IMR-90 (cell line): ENCODE data around the gene TAOK1. TPM values are rescaled to one million over a fixed set of nuclear protein-coding genes. Genes with fewer than 3 reads are reported as not detected.

ENCODE experiments used
- ATAC-seq: fragments of 200-7000 bp; cut with Tn5 transposase; 2 replicates; pipeline ENCODE4 v1.9.1; 2020; ENCODE audit warnings: low read depth, mild to moderate bottlenecking, moderate library complexity
- BruUV-seq: library from RNA; stranded (reverse); fragments of 400-500 nt; replicated peaks from 2 replicates; lab custom pipeline; 2021; lab: Mats Ljungman, UMichigan
- CTCF ChIA-PET: fragments of 300-600 bp; formaldehyde crosslinking; extraction: SDS; loops from one replicate; lab custom pipeline; 2021; ENCODE audit warnings: antibody characterized with exemption; lab: Yijun Ruan, JAX
- POLR2A ChIA-PET: fragments of 300-600 bp; sonication (Branson Sonifier 250); formaldehyde crosslinking; loops from one replicate; lab custom pipeline; 2022; ENCODE audit warnings: antibody characterized with exemption; ENCODE audit not compliant: unreplicated experiment; lab: Charles Lee
- DNase-seq: peaks from one replicate; pipeline ENCODE4 v3.0.0; 2013
- H2AFZ ChIP-seq: replicated peaks from 2 replicates; pipeline ENCODE3; 2013; ENCODE audit warnings: low read length, mild to moderate bottlenecking; ENCODE audit not compliant: poor library complexity
- H2AK5ac ChIP-seq: 2 replicates; pipeline ENCODE4 v1.6.1; 2013; ENCODE audit warnings: low read depth, low read length, inconsistent platforms
- H2AK9ac ChIP-seq: replicated peaks from 2 replicates; pipeline ENCODE3; 2013; ENCODE audit warnings: mild to moderate bottlenecking, low read depth, low read length, moderate library complexity; ENCODE audit not compliant: poor library complexity
- H2BK120ac ChIP-seq: 2 replicates; pipeline ENCODE4 v1.6.1; 2013; ENCODE audit warnings: low read depth, low read length, inconsistent platforms
- H2BK15ac ChIP-seq: 3 replicates; pipeline ENCODE4 v1.6.1; 2013; ENCODE audit warnings: low read depth, low read length, inconsistent platforms
- H2BK20ac ChIP-seq: 2 replicates; pipeline ENCODE4 v1.6.1; 2013; ENCODE audit warnings: low read depth, mild to moderate bottlenecking, inconsistent platforms, low read length, moderate library complexity
- H2BK5ac ChIP-seq: 2 replicates; pipeline ENCODE4 v1.6.1; 2013; ENCODE audit warnings: mild to moderate bottlenecking, low read depth, low read length, inconsistent platforms; ENCODE audit not compliant: poor library complexity, severe bottlenecking
- H3K14ac ChIP-seq: replicated peaks from 2 replicates; pipeline ENCODE4 v1.6.1; 2013; ENCODE audit warnings: low read depth, low read length, inconsistent platforms
- H3K18ac ChIP-seq: 2 replicates; pipeline ENCODE4 v1.6.1; 2013; ENCODE audit warnings: low read depth, low read length, control low read depth
- H3K23ac ChIP-seq: 2 replicates; pipeline ENCODE4 v1.6.1; 2013; ENCODE audit warnings: low read depth, low read length, inconsistent platforms
- H3K27ac ChIP-seq: 2 replicates; pipeline ENCODE4 v1.5.1; 2013; ENCODE audit warnings: mild to moderate bottlenecking, control low read depth, low read length; ENCODE audit not compliant: insufficient read depth
- H3K27me3 ChIP-seq: 2 replicates; pipeline ENCODE4 v1.6.1; 2013; ENCODE audit warnings: low read length; ENCODE audit not compliant: control insufficient read depth, insufficient read depth
- H3K36me3 ChIP-seq: 2 replicates; pipeline ENCODE4 v1.6.1; 2013; ENCODE audit warnings: low read length, mixed read lengths; ENCODE audit not compliant: control insufficient read depth, insufficient read depth
- H3K4ac ChIP-seq: 2 replicates; pipeline ENCODE4 v1.6.1; 2013; ENCODE audit warnings: low read depth, low read length, inconsistent platforms
- H3K4me1 ChIP-seq: 2 replicates; pipeline ENCODE4 v1.6.1; 2013; ENCODE audit warnings: low read length, mixed read lengths; ENCODE audit not compliant: control insufficient read depth, insufficient read depth
- H3K4me2 ChIP-seq: 2 replicates; pipeline ENCODE4 v1.6.1; 2013; ENCODE audit warnings: low read depth, mild to moderate bottlenecking, control low read depth, low read length, moderate library complexity
- H3K4me3 ChIP-seq: 2 replicates; pipeline ENCODE4 v1.5.1; 2013; ENCODE audit warnings: low read depth, mild to moderate bottlenecking, control low read depth, low read length, moderate library complexity; ENCODE audit not compliant: insufficient read depth
- H3K56ac ChIP-seq: 2 replicates; pipeline ENCODE4 v1.6.1; 2013; ENCODE audit warnings: low read length, inconsistent platforms; ENCODE audit not compliant: insufficient read depth; ENCODE audit errors: extremely low read depth
- H3K79me1 ChIP-seq, 2 experiments: 2 replicates each; pipeline ENCODE4 v1.6.1; 2013; ENCODE audit warnings: low read length in 2 of 2, inconsistent platforms in 1 of 2, low read depth in 1 of 2
- H3K9ac ChIP-seq: 2 replicates; pipeline ENCODE4 v1.6.1; 2013; ENCODE audit warnings: low read depth, low read length, control low read depth
- H3K9me1 ChIP-seq: 2 replicates; pipeline ENCODE4 v1.6.1; 2013; ENCODE audit warnings: low read length, inconsistent platforms; ENCODE audit not compliant: insufficient read depth
- H3K9me3 ChIP-seq: 2 replicates; pipeline ENCODE4 v1.6.1; 2013; ENCODE audit warnings: low read length; ENCODE audit not compliant: control insufficient read depth, insufficient read depth
- H4K20me1 ChIP-seq: 2 replicates; pipeline ENCODE4 v1.6.1; 2013; ENCODE audit warnings: low read length, inconsistent platforms; ENCODE audit not compliant: insufficient read depth
- H4K5ac ChIP-seq: 2 replicates; pipeline ENCODE4 v1.6.1; 2013; ENCODE audit warnings: mild to moderate bottlenecking, low read depth, low read length, control low read depth
- H4K8ac ChIP-seq, 2 experiments: 2 replicates each; pipeline ENCODE4 v1.6.1; 2013; ENCODE audit warnings: low read depth in 2 of 2, low read length in 2 of 2, control low read depth in 1 of 2, inconsistent platforms in 1 of 2
- H4K91ac ChIP-seq: 2 replicates; pipeline ENCODE4 v1.6.1; 2013; ENCODE audit warnings: low read depth, low read length, inconsistent platforms; ENCODE audit not compliant: insufficient read depth
- CEBPB ChIP-seq: IDR thresholded peaks from 2 replicates; pipeline ENCODE4 v1.6.1; 2012; ENCODE audit warnings: low read depth, low read length, improper control_type of control experiment
- CHD1 ChIP-seq: IDR thresholded peaks from 2 replicates; pipeline ENCODE4 v1.6.1; 2012; ENCODE audit warnings: low read depth, low read length, improper control_type of control experiment
- FOS ChIP-seq: fragments of 150-350 bp; IDR thresholded peaks from 2 replicates; pipeline ENCODE4 v1.6.1; 2016; ENCODE audit warnings: low read depth, low read length
- MAZ ChIP-seq: IDR thresholded peaks from 2 replicates; pipeline ENCODE4 v1.6.1; 2012; ENCODE audit warnings: low read depth, mild to moderate bottlenecking, low read length, improper control_type of control experiment, moderate library complexity, borderline replicate concordance
- NFE2L2 ChIP-seq: fragments of 150-350 bp; IDR thresholded peaks from 2 replicates; pipeline ENCODE4 v1.6.1; 2016; ENCODE audit warnings: low read depth, mild to moderate bottlenecking, low read length
- POLR2A ChIP-seq: IDR thresholded peaks from 2 replicates; pipeline ENCODE4 v1.6.1; 2012; ENCODE audit warnings: mild to moderate bottlenecking, low read depth, low read length
- RAD21 ChIP-seq: IDR thresholded peaks from 2 replicates; pipeline ENCODE4 v1.6.1; 2012; ENCODE audit warnings: low read length, improper control_type of control experiment
- RCOR1 ChIP-seq: IDR thresholded peaks from 2 replicates; pipeline ENCODE4 v1.6.1; 2012; ENCODE audit warnings: mild to moderate bottlenecking, low read length, improper control_type of control experiment; ENCODE audit not compliant: insufficient replicate concordance
- RFX5 ChIP-seq: IDR thresholded peaks from 2 replicates; pipeline ENCODE4 v1.8.0; 2012; ENCODE audit warnings: low read depth, mild to moderate bottlenecking, low read length, moderate library complexity
- SMC3 ChIP-seq: fragments of 150-350 bp; IDR thresholded peaks from 2 replicates; pipeline ENCODE4 v1.6.1; 2016; ENCODE audit warnings: low read depth, mild to moderate bottlenecking, antibody characterized with exemption, low read length, moderate library complexity
- USF2 ChIP-seq: fragments of 150-350 bp; IDR thresholded peaks from 2 replicates; pipeline ENCODE4 v1.6.1; 2017; ENCODE audit warnings: mild to moderate bottlenecking, antibody characterized with exemption, low read length, low read depth
- WGBS, 2 experiments: methylation state at CpG; one replicate each; pipeline versions ENCODE4 v1.1.5 to v1.1.7; 2013; ENCODE audit warnings: missing lambda C conversion rate in 2 of 2; ENCODE audit not compliant: insufficient read length in 1 of 2; ENCODE audit errors: extremely low coverage in 2 of 2; 5-methylcytosine and 5-hydroxymethylcytosine counted together
- dilution Hi-C: fragments of 300-500 bp; cut with HindIII; formaldehyde crosslinking; loops from one replicate; pipeline ENCODE4 v1.14.3; 2018; ENCODE audit warnings: low sequenced_read_pairs; ENCODE audit not compliant: unreplicated experiment
- in situ Hi-C: fragments of 300-500 bp; cut with MboI; formaldehyde crosslinking; loops from 3 replicates; pipeline ENCODE4 v1.14.3; 2019; ENCODE audit warnings: low sequenced_read_pairs, inconsistent platforms, mixed read lengths
- intact Hi-C: fragments of 100-400 bp; cut with micrococcal nuclease; formaldehyde crosslinking; loops from 2 replicates; pipeline ENCODE4 v1.10.0; 2022
- polyA plus RNA-seq, 3 experiments: library from polyadenylated mRNA; depleted of rRNA; stranded (reverse); fragments of >200 nt; gene quantifications; 2 replicates each; pipeline ENCODE4 v1.2.3, GENCODE V29; 2012; ENCODE audit warnings: low replicate concordance in 1 of 3
- total RNA-seq: library from RNA; depleted of rRNA; stranded (reverse); fragments of >200 nt; gene quantifications from 2 replicates; pipeline ENCODE4 v1.2.3, GENCODE V29; 2012
- TF ChIP-seq, protein P1 (sequence below): fragments of 150-350 bp; IDR thresholded peaks from 2 replicates; pipeline ENCODE4 v1.6.1; 2016; ENCODE audit warnings: low read depth, mild to moderate bottlenecking, low read length, moderate library complexity, borderline replicate concordance
- TF ChIP-seq, protein P2 (sequence below): conservative IDR thresholded peaks from 2 replicates; pipeline ENCODE4 v1.5.1; 2012; ENCODE audit warnings: mild to moderate bottlenecking, low read depth, low read length, improper control_type of control experiment

Gene TAOK1
- total and polyA plus RNA-seq, 2 of the 4 experiments (the other 2 are of a cell fraction) = 9.8 to 91.8 TPM

- no peak overlapping the region for H3K27ac ChIP-seq
- no peak for TF ChIP-seq RAD21
- no peak for TF ChIP-seq FOS
- no peak for TF ChIP-seq USF2
- TF ChIP-seq SMC3 = no peak
- TF ChIP-seq RCOR1 = no peak
- no peak for TF ChIP-seq CEBPB
- no peak for TF ChIP-seq POLR2A
- no peak for TF ChIP-seq CHD1
- TF ChIP-seq RFX5 = no peak
- no peak for TF ChIP-seq MAZ
- TF ChIP-seq, protein P1, sequence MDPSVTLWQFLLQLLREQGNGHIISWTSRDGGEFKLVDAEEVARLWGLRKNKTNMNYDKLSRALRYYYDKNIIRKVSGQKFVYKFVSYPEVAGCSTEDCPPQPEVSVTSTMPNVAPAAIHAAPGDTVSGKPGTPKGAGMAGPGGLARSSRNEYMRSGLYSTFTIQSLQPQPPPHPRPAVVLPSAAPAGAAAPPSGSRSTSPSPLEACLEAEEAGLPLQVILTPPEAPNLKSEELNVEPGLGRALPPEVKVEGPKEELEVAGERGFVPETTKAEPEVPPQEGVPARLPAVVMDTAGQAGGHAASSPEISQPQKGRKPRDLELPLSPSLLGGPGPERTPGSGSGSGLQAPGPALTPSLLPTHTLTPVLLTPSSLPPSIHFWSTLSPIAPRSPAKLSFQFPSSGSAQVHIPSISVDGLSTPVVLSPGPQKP = no peak
- TF ChIP-seq, protein P2, sequence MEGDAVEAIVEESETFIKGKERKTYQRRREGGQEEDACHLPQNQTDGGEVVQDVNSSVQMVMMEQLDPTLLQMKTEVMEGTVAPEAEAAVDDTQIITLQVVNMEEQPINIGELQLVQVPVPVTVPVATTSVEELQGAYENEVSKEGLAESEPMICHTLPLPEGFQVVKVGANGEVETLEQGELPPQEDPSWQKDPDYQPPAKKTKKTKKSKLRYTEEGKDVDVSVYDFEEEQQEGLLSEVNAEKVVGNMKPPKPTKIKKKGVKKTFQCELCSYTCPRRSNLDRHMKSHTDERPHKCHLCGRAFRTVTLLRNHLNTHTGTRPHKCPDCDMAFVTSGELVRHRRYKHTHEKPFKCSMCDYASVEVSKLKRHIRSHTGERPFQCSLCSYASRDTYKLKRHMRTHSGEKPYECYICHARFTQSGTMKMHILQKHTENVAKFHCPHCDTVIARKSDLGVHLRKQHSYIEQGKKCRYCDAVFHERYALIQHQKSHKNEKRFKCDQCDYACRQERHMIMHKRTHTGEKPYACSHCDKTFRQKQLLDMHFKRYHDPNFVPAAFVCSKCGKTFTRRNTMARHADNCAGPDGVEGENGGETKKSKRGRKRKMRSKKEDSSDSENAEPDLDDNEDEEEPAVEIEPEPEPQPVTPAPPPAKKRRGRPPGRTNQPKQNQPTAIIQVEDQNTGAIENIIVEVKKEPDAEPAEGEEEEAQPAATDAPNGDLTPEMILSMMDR = no peak
- TF ChIP-seq NFE2L2 = no peak
- H3K9me1 ChIP-seq = 0 out of 2 replicates have a peak, but pooled peaks cover 5% of the 10 kb centered on the region
- no peak overlapping the region for H2AK5ac ChIP-seq
- H3K79me1 ChIP-seq = peaks cover 15 to 33% of the 10 kb centered on the region in 2 experiments; a peak in 3 of 4 replicates
- H3K4ac ChIP-seq = no peak overlapping the region
- H2BK15ac ChIP-seq = no peak overlapping the region
- no peak overlapping the region for H3K4me2 ChIP-seq
- ChIA-PET POLR2A (no interaction called here), CTCF (interaction anchor here (0.6 kb wide), 1 partner anchor 25 kb away, joined by 4 read pairs; no protein-coding TSS in a partner anchor)
- H2BK5ac ChIP-seq = no peak overlapping the region
- H3K23ac ChIP-seq = no peak overlapping the region
- no peak overlapping the region for H2BK120ac ChIP-seq
- ATAC-seq (peak; percentile 59), DNase-seq (no peak)
- H3K9ac ChIP-seq = no peak overlapping the region
- H2AFZ ChIP-seq = no peak overlapping the region
- H2BK20ac ChIP-seq = no peak overlapping the region
- H4K20me1 ChIP-seq = no peaks in the 10 kb centered on the region; the same call in 1 of the 2 replicates
- no peak overlapping the region for H3K4me3 ChIP-seq
- no peaks in the 10 kb centered on the region for H3K27me3 ChIP-seq
- no peak overlapping the region for H2AK9ac ChIP-seq
- H3K56ac ChIP-seq = no peak overlapping the region
- H3K36me3 ChIP-seq = peaks cover 24% of the 10 kb centered on the region
- WGBS, 2 experiments = no CpG with 5 or more reads among the region's 1 CpG
- no peak overlapping the region for H3K18ac ChIP-seq
- intact Hi-C loops = loop anchor here (1.0 kb wide), 1 partner anchor 8 kb away; no protein-coding TSS in a partner anchor
- H4K91ac ChIP-seq = no peak overlapping the region
- H3K4me1 ChIP-seq = no peaks in the 10 kb centered on the region
- no peak overlapping the region for H4K5ac ChIP-seq
- in situ Hi-C loops = no loop called here
- H3K9me3 ChIP-seq = no peaks in the 10 kb centered on the region
- no TSS peak for BruUV-seq
- no peak overlapping the region for H4K8ac ChIP-seq
- no peak overlapping the region for H3K14ac ChIP-seq
- dilution Hi-C loops = no loop called here
Observed at GRCh38 chr17:29483503-29483902, 93.3 kb downstream of the TAOK1 start.
